ENCODE data around the gene LASP1NB.

LASP1NB gene

DNA sequence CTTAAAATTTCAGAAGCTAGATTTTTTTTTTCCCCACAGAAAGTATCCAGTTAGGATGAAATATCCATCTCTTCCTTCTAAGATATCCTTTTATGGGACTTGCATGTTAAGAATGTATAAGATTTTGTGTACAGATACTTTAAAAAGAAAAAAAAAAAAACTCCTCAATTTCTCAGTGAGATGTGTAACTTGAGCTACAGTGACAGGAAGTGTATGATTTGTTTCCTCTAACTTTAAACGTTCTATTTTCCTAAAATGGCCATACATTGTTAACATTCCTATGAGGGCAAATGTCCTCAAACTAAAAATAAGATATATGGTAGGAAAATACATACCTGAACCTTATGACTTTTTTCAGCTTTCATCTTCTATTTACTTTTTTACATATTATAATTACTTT is 32.9 kb downstream of the LASP1NB start:
- TF ChIP-seq ZBTB7A (IDR thresholded peaks at IDR 0.05; ENCODE audit: low read depth): no peak
- TF ChIP-seq TEAD4 (IDR thresholded peaks at IDR 0.05): no peak
- no peak for TF ChIP-seq NFIC (IDR thresholded peaks at IDR 0.05)
- no peak for TF ChIP-seq CEBPB (IDR thresholded peaks at IDR 0.05)
- TF ChIP-seq CREB1 (IDR thresholded peaks at IDR 0.05; ENCODE audit: low read depth): no peak
- no peak for TF ChIP-seq RAD21 (IDR thresholded peaks at IDR 0.05; ENCODE audit: low read depth)
- no peak for TF ChIP-seq TCF12 (IDR thresholded peaks at IDR 0.05; ENCODE audit: low read depth)
- TF ChIP-seq, protein P1, sequence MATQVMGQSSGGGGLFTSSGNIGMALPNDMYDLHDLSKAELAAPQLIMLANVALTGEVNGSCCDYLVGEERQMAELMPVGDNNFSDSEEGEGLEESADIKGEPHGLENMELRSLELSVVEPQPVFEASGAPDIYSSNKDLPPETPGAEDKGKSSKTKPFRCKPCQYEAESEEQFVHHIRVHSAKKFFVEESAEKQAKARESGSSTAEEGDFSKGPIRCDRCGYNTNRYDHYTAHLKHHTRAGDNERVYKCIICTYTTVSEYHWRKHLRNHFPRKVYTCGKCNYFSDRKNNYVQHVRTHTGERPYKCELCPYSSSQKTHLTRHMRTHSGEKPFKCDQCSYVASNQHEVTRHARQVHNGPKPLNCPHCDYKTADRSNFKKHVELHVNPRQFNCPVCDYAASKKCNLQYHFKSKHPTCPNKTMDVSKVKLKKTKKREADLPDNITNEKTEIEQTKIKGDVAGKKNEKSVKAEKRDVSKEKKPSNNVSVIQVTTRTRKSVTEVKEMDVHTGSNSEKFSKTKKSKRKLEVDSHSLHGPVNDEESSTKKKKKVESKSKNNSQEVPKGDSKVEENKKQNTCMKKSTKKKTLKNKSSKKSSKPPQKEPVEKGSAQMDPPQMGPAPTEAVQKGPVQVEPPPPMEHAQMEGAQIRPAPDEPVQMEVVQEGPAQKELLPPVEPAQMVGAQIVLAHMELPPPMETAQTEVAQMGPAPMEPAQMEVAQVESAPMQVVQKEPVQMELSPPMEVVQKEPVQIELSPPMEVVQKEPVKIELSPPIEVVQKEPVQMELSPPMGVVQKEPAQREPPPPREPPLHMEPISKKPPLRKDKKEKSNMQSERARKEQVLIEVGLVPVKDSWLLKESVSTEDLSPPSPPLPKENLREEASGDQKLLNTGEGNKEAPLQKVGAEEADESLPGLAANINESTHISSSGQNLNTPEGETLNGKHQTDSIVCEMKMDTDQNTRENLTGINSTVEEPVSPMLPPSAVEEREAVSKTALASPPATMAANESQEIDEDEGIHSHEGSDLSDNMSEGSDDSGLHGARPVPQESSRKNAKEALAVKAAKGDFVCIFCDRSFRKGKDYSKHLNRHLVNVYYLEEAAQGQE (IDR thresholded peaks at IDR 0.05; ENCODE audit: low read depth): no peak
- TF ChIP-seq, protein P2, sequence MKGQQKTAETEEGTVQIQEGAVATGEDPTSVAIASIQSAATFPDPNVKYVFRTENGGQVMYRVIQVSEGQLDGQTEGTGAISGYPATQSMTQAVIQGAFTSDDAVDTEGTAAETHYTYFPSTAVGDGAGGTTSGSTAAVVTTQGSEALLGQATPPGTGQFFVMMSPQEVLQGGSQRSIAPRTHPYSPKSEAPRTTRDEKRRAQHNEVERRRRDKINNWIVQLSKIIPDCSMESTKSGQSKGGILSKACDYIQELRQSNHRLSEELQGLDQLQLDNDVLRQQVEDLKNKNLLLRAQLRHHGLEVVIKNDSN (IDR thresholded peaks at IDR 0.05): no peak

DNA sequence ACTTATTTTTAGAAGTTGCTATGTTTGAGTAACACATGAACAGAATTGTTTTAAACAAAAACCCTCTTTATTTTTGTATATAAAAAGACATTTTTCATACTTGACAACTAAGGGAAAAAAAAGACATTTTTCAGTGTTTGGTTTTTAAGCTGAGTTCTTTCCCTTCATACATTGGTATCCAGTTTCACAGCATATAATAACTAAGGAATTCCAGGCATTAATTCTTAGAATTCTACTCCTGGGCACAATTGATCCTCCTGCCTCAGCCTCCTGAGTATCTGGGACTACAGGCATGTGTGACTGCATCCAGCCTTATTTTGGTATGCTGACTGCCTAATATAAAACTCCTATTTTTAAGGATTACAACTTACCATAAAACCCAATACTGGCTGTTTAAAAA is 33.3 kb downstream of the LASP1NB start:
- TF ChIP-seq TEAD4 (IDR thresholded peaks at IDR 0.05) (peak; percentile 98), TAF1 (IDR thresholded peaks at IDR 0.05; ENCODE audit: low read depth) (no peak), YY1 (IDR thresholded peaks at IDR 0.05; ENCODE audit: low read depth) (no peak), FOXM1 (IDR thresholded peaks at IDR 0.05; ENCODE audit: borderline replicate concordance, low read depth) (peak; percentile 50; the same call in 1 of the 2 replicates), EP300 (IDR thresholded peaks at IDR 0.05; ENCODE audit: borderline replicate concordance) (peak; percentile 50; the same call in 1 of the 2 replicates)

DNA sequence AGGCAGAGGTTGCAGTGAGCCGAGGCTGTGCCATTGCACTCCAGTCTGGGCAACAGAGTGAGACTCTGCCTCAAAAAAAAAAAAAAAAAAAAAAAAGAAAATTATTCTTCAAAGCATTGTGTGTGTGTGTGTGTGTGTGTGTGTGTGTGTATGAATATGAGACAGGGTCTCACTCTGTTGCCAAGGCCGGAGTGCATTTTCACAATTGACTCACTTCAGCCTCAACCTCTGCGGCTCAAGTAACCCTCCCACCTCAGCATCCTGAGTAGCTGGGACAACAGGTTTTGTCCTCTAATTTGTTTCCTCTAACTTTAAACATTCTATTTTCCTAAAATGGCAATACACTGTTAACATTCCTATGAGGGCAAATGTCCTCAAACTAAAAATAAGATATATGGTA is 34.1 kb downstream of the LASP1NB start:
- TF ChIP-seq TCF12 (IDR thresholded peaks at IDR 0.05; ENCODE audit: low read depth): no peak
- TF ChIP-seq RAD21 (IDR thresholded peaks at IDR 0.05; ENCODE audit: low read depth): no peak
- TF ChIP-seq, protein P2 (IDR thresholded peaks at IDR 0.05): no peak
- TF ChIP-seq ZBTB7A (IDR thresholded peaks at IDR 0.05; ENCODE audit: low read depth): no peak
- TF ChIP-seq, protein P1 (IDR thresholded peaks at IDR 0.05; ENCODE audit: low read depth): no peak
- TF ChIP-seq FOXM1 (IDR thresholded peaks at IDR 0.05; ENCODE audit: borderline replicate concordance, low read depth): no peak
- no peak for TF ChIP-seq CREB1 (IDR thresholded peaks at IDR 0.05; ENCODE audit: low read depth)
- TF ChIP-seq TAF1 (IDR thresholded peaks at IDR 0.05; ENCODE audit: low read depth): no peak
- TF ChIP-seq TEAD4 (IDR thresholded peaks at IDR 0.05): no peak
- TF ChIP-seq YY1 (IDR thresholded peaks at IDR 0.05; ENCODE audit: low read depth): no peak

DNA sequence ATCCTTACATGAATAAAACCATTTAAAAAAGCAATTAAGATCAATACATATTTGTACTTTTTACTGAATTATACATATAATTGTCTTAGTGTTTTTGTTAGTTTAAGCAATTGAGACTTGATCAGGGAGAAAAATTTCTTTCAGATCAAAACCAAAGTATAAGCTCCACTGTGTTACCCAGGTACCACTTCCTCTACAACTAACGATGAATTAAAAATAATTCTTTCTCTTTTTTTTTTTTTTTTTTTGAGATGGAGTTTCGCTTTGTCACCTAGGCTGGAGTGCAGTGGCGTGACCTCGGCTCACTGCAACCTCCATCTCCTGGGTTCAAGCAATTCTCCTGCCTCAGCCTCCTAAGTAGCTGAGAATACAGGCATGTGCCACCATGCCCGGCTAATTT is 35.0 kb downstream of the LASP1NB start:
- TF ChIP-seq, protein P2 (IDR thresholded peaks at IDR 0.05): no peak
- TF ChIP-seq ZBTB7A (IDR thresholded peaks at IDR 0.05; ENCODE audit: low read depth) (no peak), EGR1 (IDR thresholded peaks at IDR 0.05) (no peak), EP300 (IDR thresholded peaks at IDR 0.05; ENCODE audit: borderline replicate concordance) (no peak), YY1 (IDR thresholded peaks at IDR 0.05; ENCODE audit: low read depth) (no peak), RAD21 (IDR thresholded peaks at IDR 0.05; ENCODE audit: low read depth) (no peak), NFIC (IDR thresholded peaks at IDR 0.05) (no peak), FOXM1 (IDR thresholded peaks at IDR 0.05; ENCODE audit: borderline replicate concordance, low read depth) (no peak), CREB1 (IDR thresholded peaks at IDR 0.05; ENCODE audit: low read depth) (no peak), TAF1 (IDR thresholded peaks at IDR 0.05; ENCODE audit: low read depth) (no peak), CEBPB (IDR thresholded peaks at IDR 0.05) (no peak), TEAD4 (IDR thresholded peaks at IDR 0.05) (no peak), TCF12 (IDR thresholded peaks at IDR 0.05; ENCODE audit: low read depth) (no peak)
- TF ChIP-seq, protein P1 (IDR thresholded peaks at IDR 0.05; ENCODE audit: low read depth): no peak
- TF ChIP-seq, protein P3, sequence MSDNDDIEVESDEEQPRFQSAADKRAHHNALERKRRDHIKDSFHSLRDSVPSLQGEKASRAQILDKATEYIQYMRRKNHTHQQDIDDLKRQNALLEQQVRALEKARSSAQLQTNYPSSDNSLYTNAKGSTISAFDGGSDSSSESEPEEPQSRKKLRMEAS (IDR thresholded peaks at IDR 0.05): no peak
